HepG2 (cell line): Measurements from ENCODE around the gene GRID1. TPM values are rescaled to one million over a fixed set of nuclear protein-coding genes. Genes with fewer than 3 reads are reported as not detected.

Experiments used
- ATAC-seq: fragments of 200-7000 bp; cut with Tn5 transposase; 3 replicates; pipeline ENCODE4 v1.9.1; 2020; ENCODE audit warnings: mild to moderate bottlenecking, moderate library complexity
- BruUV-seq: library from RNA; stranded (reverse); fragments of 400-500 nt; replicated peaks from 2 replicates; lab custom pipeline; 2021; lab: Mats Ljungman, UMichigan
- CTCF ChIA-PET: fragments of 300-600 bp; formaldehyde crosslinking; extraction: SDS; loops from one replicate; lab custom pipeline; 2021; ENCODE audit warnings: low total read pairs, inconsistent platforms, low intra/inter-chr PET ratio; lab: Yijun Ruan, JAX
- POLR2A ChIA-PET: fragments of 350-600 bp; sonication (Branson Sonifier 250); formaldehyde crosslinking; loops from one replicate; lab custom pipeline; 2020; ENCODE audit warnings: antibody characterized with exemption, inconsistent platforms; lab: Yijun Ruan, JAX
- DNase-seq: peaks from one replicate; pipeline ENCODE4 v3.0.0-alpha.2; 2015; ENCODE audit warnings: low spot score
- FAIRE-seq: peaks from 3 replicates; lab custom pipeline; 2011; peaks lifted over from hg19 to GRCh38; lab: Jason Lieb, UNC
- H2AFZ ChIP-seq: one replicate; pipeline ENCODE4 v1.6.1; 2011; ENCODE audit warnings: low read length, inconsistent platforms
- H3K27ac ChIP-seq: fragments of 300-600 bp; 3 replicates; pipeline ENCODE4 v1.8.0; 2011; ENCODE audit warnings: mixed run types, mild to moderate bottlenecking, mixed read lengths, low read length, inconsistent platforms; ENCODE audit not compliant: insufficient read depth; ENCODE audit errors: extremely low read length
- H3K27me3 ChIP-seq, 2 experiments: fragments of 200-600 bp in 1 of 2; 2 replicates in 1 of 2; 3 replicates in 1 of 2; pipeline versions ENCODE4 v1.6.0 to v1.8.0; 2011; ENCODE audit warnings: low read length in 2 of 2, mild to moderate bottlenecking in 2 of 2, moderate library complexity in 2 of 2, inconsistent platforms in 1 of 2; ENCODE audit not compliant: insufficient read depth in 2 of 2, control insufficient read depth in 1 of 2
- H3K36me3 ChIP-seq, 2 experiments: fragments of 200-600 bp in 1 of 2; replicated peaks in 1 of 2; 2 replicates in 1 of 2; 3 replicates in 1 of 2; pipeline versions ENCODE4 v1.5.1 to v1.8.0; 2011; ENCODE audit warnings: low read length in 2 of 2, inconsistent platforms in 1 of 2; ENCODE audit not compliant: insufficient read depth in 2 of 2, control insufficient read depth in 1 of 2
- H3K4me1 ChIP-seq: 2 replicates; pipeline ENCODE4 v1.5.1; 2012; ENCODE audit warnings: low read length, inconsistent platforms; ENCODE audit not compliant: insufficient read depth
- H3K4me2 ChIP-seq: 2 replicates; pipeline ENCODE4 v1.6.0; 2011; ENCODE audit warnings: low read depth, low read length, inconsistent platforms
- H3K4me3 ChIP-seq, 3 experiments: fragments of 200-600 bp in 1 of 3; sonication (generic), shearing (Covaris generic) in 1 of 3; replicated peaks in 1 of 3; 2 replicates each; pipeline ENCODE4 v1.5.1; 2011 to 2016; ENCODE audit warnings: low read length in 3 of 3, inconsistent platforms in 2 of 3, low read depth in 2 of 3, mild to moderate bottlenecking in 2 of 3, control low read depth in 1 of 3, mixed read lengths in 1 of 3; ENCODE audit not compliant: insufficient read depth in 1 of 3
- H3K79me2 ChIP-seq: one replicate; pipeline ENCODE4 v1.6.1; 2011; ENCODE audit warnings: low read length, inconsistent platforms; ENCODE audit not compliant: insufficient read depth
- H3K9ac ChIP-seq: 2 replicates; pipeline ENCODE4 v1.6.0; 2011; ENCODE audit warnings: mild to moderate bottlenecking, low read depth, low read length, inconsistent platforms; ENCODE audit not compliant: insufficient read depth
- H3K9me3 ChIP-seq: 2 replicates; pipeline ENCODE4 v1.5.1; 2012; ENCODE audit warnings: mild to moderate bottlenecking, low read length
- H4K20me1 ChIP-seq: 2 replicates; pipeline ENCODE4 v1.6.0; 2011; ENCODE audit warnings: inconsistent platforms, mild to moderate bottlenecking, low read length, moderate library complexity; ENCODE audit not compliant: insufficient read depth
- ZNF576 ChIP-seq: sonication (generic); formaldehyde crosslinking; IDR thresholded peaks from 2 replicates; pipeline ENCODE4 v1.4.0; 2020; ENCODE audit warnings: mild to moderate bottlenecking, missing genetic modification reagents
- WGBS: methylation state at CpG from one replicate; pipeline ENCODE4 v1.1.6; 2017; ENCODE audit warnings: low lambda C conversion rate; 5-methylcytosine and 5-hydroxymethylcytosine counted together
- in situ Hi-C: cut with HindIII; loops from 2 replicates; pipeline ENCODE4 v1.10.0; 2017; ENCODE audit warnings: low pct_unique_long_range_greater_than_20kb; ENCODE audit not compliant: extremely low pct_ligation_motif_present
- intact Hi-C: fragments of 100-400 bp; cut with micrococcal nuclease; formaldehyde crosslinking; loops from one replicate; pipeline ENCODE4 v1.10.0; 2022; ENCODE audit not compliant: unreplicated experiment
- polyA plus RNA-seq, 8 experiments: library from polyadenylated mRNA; depleted of rRNA in 3 of 8; stranded (reverse) in 7 of 8; unstranded in 1 of 8; fragments of >200 nt; fragmentation: Illumina TruSeq in 4 of 8; extraction: Trizol in 4 of 8; gene quantifications; 2 replicates each; pipeline versions ENCODE4 v1.2.1 to v1.2.3, GENCODE V29; 2011 to 2016; ENCODE audit warnings: low read depth in 4 of 8, missing spikeins in 1 of 8, mixed read lengths in 1 of 8; ENCODE audit not compliant: insufficient read depth in 1 of 8
- total RNA-seq, 5 experiments: library from RNA; depleted of rRNA; stranded (reverse); fragments of >200 nt; fragmentation: Illumina TruSeq; extraction: Trizol; gene quantifications; 2 replicates each; pipeline ENCODE4 v1.2.3, GENCODE V29; 2016; ENCODE audit warnings: low read depth in 1 of 5
- TF ChIP-seq, protein P1 (sequence below), 2 experiments: IDR thresholded peaks; 2 replicates each; pipeline ENCODE4 v1.6.1; 2011 to 2012; ENCODE audit warnings: low read length in 2 of 2, borderline replicate concordance in 1 of 2, low read depth in 1 of 2, mild to moderate bottlenecking in 1 of 2, moderate library complexity in 1 of 2

The GRID1 gene
- total and polyA plus RNA-seq, 2 of the 13 experiments (the other 11 are each of a cell fraction or from before 2014, with no cell fraction given), result 0.05 TPM; not detected in 1

DNA sequence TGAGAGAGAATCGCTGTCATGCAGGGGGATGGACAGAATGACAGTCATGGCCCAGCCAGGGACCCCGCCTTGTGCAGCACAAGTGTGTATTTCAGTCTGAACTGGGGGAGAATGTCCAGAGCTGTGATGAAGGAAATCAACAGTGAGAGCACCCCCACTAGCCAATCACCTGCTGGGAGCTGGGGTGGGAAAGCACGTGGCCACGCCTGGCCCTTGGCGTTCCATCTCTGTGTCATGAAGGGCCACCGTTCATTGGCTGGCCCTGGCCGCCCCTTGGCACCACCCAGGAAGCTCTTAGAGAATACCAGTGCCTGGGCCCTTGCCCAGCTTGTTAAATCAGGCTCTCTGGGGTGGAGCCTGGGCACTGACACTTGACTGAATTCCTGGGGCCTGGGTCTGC, 22.8 kb downstream of the GRID1 start:
- H2AFZ ChIP-seq, result no peak overlapping the region
- ATAC-seq (no peak), FAIRE-seq (no peak), DNase-seq (no peak)
- H3K4me2 ChIP-seq, result no peak overlapping the region
- 8% methylated on average over 2 of the region's 7 CpGs for WGBS
- POLR2A ChIA-PET, result no interaction called here
- in situ Hi-C loops, result no loop called here
- H3K9ac ChIP-seq, result no peak overlapping the region
- H3K36me3 ChIP-seq, result no peaks in the 10 kb centered on the region
- intact Hi-C loops, result no loop called here
- no peaks in the 10 kb centered on the region for H3K9me3 ChIP-seq
- no TSS peak for BruUV-seq
- peaks cover 9 to 47% of the 10 kb centered on the region in 2 experiments; a peak in 4 of 5 replicates for H3K27me3 ChIP-seq
- no peak overlapping the region for H3K27ac ChIP-seq
- no peaks in the 10 kb centered on the region for H3K4me1 ChIP-seq
- CTCF ChIA-PET, result no interaction called here
- H3K79me2 ChIP-seq, result no peaks in the 10 kb centered on the region
- 0 out of 2 replicates have a peak, but pooled peaks cover 2% of the 10 kb centered on the region for H4K20me1 ChIP-seq
- no peak overlapping the region for H3K4me3 ChIP-seq
- TF ChIP-seq, protein P1, sequence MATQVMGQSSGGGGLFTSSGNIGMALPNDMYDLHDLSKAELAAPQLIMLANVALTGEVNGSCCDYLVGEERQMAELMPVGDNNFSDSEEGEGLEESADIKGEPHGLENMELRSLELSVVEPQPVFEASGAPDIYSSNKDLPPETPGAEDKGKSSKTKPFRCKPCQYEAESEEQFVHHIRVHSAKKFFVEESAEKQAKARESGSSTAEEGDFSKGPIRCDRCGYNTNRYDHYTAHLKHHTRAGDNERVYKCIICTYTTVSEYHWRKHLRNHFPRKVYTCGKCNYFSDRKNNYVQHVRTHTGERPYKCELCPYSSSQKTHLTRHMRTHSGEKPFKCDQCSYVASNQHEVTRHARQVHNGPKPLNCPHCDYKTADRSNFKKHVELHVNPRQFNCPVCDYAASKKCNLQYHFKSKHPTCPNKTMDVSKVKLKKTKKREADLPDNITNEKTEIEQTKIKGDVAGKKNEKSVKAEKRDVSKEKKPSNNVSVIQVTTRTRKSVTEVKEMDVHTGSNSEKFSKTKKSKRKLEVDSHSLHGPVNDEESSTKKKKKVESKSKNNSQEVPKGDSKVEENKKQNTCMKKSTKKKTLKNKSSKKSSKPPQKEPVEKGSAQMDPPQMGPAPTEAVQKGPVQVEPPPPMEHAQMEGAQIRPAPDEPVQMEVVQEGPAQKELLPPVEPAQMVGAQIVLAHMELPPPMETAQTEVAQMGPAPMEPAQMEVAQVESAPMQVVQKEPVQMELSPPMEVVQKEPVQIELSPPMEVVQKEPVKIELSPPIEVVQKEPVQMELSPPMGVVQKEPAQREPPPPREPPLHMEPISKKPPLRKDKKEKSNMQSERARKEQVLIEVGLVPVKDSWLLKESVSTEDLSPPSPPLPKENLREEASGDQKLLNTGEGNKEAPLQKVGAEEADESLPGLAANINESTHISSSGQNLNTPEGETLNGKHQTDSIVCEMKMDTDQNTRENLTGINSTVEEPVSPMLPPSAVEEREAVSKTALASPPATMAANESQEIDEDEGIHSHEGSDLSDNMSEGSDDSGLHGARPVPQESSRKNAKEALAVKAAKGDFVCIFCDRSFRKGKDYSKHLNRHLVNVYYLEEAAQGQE (IDR thresholded peaks at IDR 0.05; ENCODE audit: borderline replicate concordance in 1 of 2, low read depth in 1 of 2, low read length in 2 of 2), result no peak
- TF ChIP-seq ZNF576 (CRISPR knock-in tag), result no peak
